DOHH2 (cell line): ENCODE data around the gene CRYBG3.
"Not testable (repeated sequence)": the region's sequence is repeated elsewhere in the genome, so short reads cannot be mapped to it uniquely, and the experiment has no call there.

Experiments used
- EZH2phosphoT487 ChIP-seq: fragments of 200-600 bp; sonication (generic); IDR thresholded peaks from 2 replicates; pipeline ENCODE4 v1.6.1; 2017; ENCODE audit warnings: borderline replicate concordance, mild to moderate bottlenecking, antibody characterized with exemption, low read length, moderate library complexity, mixed read lengths
- TF ChIP-seq, protein P1 (sequence below): fragments of 200-600 bp; sonication (generic); IDR thresholded peaks from one replicate; pipeline ENCODE4 v1.5.1; 2014; ENCODE audit warnings: antibody characterized with exemption, mild to moderate bottlenecking, low read depth, low read length; ENCODE audit not compliant: poor library complexity, severe bottlenecking

- TF ChIP-seq, protein P1, sequence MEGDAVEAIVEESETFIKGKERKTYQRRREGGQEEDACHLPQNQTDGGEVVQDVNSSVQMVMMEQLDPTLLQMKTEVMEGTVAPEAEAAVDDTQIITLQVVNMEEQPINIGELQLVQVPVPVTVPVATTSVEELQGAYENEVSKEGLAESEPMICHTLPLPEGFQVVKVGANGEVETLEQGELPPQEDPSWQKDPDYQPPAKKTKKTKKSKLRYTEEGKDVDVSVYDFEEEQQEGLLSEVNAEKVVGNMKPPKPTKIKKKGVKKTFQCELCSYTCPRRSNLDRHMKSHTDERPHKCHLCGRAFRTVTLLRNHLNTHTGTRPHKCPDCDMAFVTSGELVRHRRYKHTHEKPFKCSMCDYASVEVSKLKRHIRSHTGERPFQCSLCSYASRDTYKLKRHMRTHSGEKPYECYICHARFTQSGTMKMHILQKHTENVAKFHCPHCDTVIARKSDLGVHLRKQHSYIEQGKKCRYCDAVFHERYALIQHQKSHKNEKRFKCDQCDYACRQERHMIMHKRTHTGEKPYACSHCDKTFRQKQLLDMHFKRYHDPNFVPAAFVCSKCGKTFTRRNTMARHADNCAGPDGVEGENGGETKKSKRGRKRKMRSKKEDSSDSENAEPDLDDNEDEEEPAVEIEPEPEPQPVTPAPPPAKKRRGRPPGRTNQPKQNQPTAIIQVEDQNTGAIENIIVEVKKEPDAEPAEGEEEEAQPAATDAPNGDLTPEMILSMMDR: not testable (repeated sequence)
- TF ChIP-seq EZH2phosphoT487: not testable (repeated sequence)
Observed at GRCh38 chr3:97833184-97833583, 11.4 kb downstream of the CRYBG3 start.
